AG04449 (cell line): Measurements from ENCODE around the gene TANGO2.

Experiments
- CTCF ChIA-PET: fragments of 350-600 bp; formaldehyde crosslinking; extraction: SDS; loops from one replicate; lab custom pipeline; 2021; ENCODE audit warnings: antibody characterized with exemption; lab: Yijun Ruan, JAX
- POLR2A ChIA-PET: fragments of 400-600, 350-600 bp; formaldehyde crosslinking; extraction: SDS; loops from one replicate; lab custom pipeline; 2020; ENCODE audit warnings: antibody characterized with exemption, inconsistent platforms; lab: Yijun Ruan, JAX
- DNase-seq: peaks from one replicate; pipeline ENCODE4 v3.0.0-alpha.2; 2010; ENCODE audit warnings: low read depth, low spot score
- H3K4me3 ChIP-seq: 2 replicates; pipeline ENCODE4 v1.5.1; 2011; ENCODE audit warnings: low read depth, mild to moderate bottlenecking, control low read depth, low read length
- TF ChIP-seq, protein P1 (sequence below): IDR thresholded peaks from one replicate; pipeline ENCODE4 v1.5.1; 2011; ENCODE audit warnings: mild to moderate bottlenecking, moderate library complexity, low read length, control low read depth, inconsistent platforms; ENCODE audit not compliant: insufficient read depth; ENCODE audit errors: missing control alignments

The TANGO2 gene

DNA sequence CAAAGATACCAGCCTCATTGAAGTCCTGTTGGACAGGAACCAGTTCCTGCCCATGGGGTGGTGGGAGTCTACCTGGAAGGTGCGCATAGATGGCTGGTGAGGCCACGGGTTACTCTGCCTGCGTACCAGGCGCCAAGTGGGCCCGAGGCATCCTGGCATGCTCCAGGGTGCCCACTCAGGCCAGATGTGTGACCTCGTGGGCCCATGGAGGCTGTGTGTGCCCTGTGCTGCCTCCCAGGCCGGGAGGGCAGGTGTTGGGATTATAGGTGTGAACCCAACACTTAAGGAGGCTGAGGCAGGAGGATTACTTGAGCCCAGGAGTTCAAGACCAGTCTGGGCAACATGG, 23.1 kb downstream of the TANGO2 start:
- ChIA-PET CTCF (no interaction called here), POLR2A (no interaction called here)
- TF ChIP-seq, protein P1, sequence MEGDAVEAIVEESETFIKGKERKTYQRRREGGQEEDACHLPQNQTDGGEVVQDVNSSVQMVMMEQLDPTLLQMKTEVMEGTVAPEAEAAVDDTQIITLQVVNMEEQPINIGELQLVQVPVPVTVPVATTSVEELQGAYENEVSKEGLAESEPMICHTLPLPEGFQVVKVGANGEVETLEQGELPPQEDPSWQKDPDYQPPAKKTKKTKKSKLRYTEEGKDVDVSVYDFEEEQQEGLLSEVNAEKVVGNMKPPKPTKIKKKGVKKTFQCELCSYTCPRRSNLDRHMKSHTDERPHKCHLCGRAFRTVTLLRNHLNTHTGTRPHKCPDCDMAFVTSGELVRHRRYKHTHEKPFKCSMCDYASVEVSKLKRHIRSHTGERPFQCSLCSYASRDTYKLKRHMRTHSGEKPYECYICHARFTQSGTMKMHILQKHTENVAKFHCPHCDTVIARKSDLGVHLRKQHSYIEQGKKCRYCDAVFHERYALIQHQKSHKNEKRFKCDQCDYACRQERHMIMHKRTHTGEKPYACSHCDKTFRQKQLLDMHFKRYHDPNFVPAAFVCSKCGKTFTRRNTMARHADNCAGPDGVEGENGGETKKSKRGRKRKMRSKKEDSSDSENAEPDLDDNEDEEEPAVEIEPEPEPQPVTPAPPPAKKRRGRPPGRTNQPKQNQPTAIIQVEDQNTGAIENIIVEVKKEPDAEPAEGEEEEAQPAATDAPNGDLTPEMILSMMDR, result no peak
- no peak overlapping the region for H3K4me3 ChIP-seq
- DNase-seq, result no peak

DNA sequence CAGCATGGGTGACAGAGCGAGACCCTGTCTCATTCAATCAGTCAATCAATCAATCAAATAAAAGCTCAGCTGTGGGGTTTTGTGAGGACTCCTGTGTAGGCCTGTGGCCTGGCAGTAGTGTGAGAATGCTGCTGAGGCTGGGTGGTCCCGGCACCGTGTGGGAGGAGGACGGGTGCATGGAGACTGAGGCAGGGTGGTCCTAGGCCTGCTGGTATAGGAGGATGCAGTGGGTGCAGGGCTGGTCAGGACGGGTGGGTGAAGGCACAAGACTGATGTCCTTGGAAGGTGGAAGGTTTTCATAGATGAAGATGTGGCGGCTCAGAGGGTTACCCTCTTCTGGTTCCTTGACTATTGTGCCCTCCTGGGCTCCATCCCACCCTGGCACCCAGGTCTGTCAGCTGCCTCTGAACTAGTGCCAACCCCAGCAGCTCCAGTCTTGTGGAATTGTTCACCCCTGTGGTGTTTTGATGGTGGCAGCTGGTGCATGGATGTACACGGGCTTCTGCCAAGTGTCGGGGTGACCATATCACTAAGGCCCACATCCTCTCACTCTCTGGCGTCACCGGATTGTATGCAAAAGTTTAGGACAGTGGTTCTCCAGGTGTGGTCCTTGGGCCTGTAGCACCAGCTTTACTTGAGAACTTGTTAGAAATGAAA, 23.7 kb downstream of the TANGO2 start:
- ChIA-PET POLR2A (no interaction called here), CTCF (interaction anchor here (1.7 kb wide), 1 partner anchor 29 kb away, joined by 3 read pairs; no protein-coding TSS in a partner anchor)
- TF ChIP-seq, protein P1, result no peak
- no peak for DNase-seq
- no peak overlapping the region for H3K4me3 ChIP-seq

GRCh38 chr22:20046730-20047129, 25.8 kb downstream of the TANGO2 start:
- ChIA-PET POLR2A (no interaction called here), CTCF (no interaction called here)
- TF ChIP-seq, protein P1, result no peak
- no peak for DNase-seq
- no peak overlapping the region for H3K4me3 ChIP-seq

DNA sequence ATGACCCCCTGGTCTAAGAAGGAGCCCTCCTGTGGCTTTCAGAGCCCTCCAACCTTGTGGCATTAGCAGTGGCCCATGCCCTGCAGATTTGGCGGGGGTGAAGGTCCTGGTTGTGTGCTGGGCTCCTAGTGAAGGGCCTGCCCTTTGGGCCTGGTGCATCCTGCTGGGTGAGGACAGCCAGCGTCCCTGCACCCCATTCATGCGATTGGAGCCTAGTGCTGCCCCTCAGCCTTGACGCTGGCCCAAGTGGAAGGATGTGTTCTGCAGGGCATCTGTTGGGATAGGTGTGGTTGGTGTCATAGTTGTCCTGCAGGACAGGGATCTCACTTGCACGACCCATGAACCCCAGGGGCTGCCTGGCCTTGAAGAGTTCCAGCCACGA, 31.0 kb downstream of the TANGO2 start:
- TF ChIP-seq, protein P1, result no peak
- DNase-seq, result no peak
- POLR2A ChIA-PET, result no interaction called here
- CTCF ChIA-PET, result no interaction called here
- no peak overlapping the region for H3K4me3 ChIP-seq

DNA sequence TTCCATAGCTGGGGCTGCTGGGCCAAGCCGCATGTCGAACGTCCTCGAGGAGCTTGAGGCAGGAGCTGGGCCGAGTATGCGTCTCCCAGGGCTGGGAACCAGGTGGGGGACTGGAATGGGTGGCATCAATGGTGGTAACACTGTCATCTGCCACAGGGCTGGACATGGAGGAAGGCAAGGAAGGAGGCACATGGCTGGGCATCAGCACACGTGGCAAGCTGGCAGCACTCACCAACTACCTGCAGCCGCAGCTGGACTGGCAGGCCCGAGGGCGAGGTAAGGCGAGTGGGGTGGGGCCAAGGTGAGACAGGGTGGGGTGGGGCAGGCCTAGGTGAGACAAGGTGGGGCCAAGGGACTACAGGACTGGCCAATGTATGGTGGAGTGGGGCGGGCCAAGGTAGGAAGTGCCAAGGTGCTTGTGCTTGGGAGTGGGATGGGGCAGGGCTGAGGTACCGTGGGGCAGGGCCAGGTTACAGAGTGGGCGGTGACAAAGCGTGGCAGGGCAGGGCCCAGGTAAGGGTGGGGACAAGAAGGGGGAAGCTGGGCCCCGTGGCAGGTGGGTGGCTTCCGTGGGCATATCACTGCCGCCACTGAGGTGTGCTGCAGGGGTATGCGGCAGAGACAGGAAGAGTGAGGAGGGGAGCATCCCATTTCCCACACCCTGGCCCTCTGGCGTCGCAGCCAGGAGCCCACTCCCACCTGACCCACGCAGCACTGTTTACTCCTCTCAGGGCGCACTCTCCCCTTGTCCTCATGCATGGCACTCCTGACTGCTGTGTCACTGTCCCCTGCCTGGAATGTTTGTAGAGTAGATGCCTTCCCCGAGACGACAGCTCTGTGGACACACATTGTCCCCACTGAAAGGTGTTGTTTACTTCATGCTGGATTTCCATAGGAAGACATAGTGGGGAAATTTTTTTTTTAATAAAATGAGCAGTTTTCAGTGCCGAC, 31.7 kb downstream of the TANGO2 start:
- no peak for DNase-seq
- H3K4me3 ChIP-seq, result no peak overlapping the region
- POLR2A ChIA-PET, result no interaction called here
- CTCF ChIA-PET, result interaction anchor here (1.6 kb wide), 1 partner anchor 17 kb away, joined by 4 read pairs; no protein-coding TSS in a partner anchor
- TF ChIP-seq, protein P1, result no peak
